Osteocyte (in vitro differentiated cells): ENCODE results near the gene CCDC60. TPM values are rescaled to one million over a fixed set of nuclear protein-coding genes. Genes with fewer than 3 reads are reported as not detected.

Experiments used
- DNase-seq: peaks from one replicate; pipeline ENCODE4 v3.0.0; 2021; ENCODE audit warnings: mixed read lengths; ENCODE audit not compliant: unreplicated experiment; ENCODE audit errors: extremely low spot score
- H3K27ac Mint-ChIP-seq: one replicate; pipeline ENCODE4 v1.8.0; 2021; ENCODE audit warnings: mild to moderate bottlenecking, mixed read lengths; ENCODE audit not compliant: unreplicated experiment
- H3K27me3 Mint-ChIP-seq: one replicate; pipeline ENCODE4 v1.8.0; 2021; ENCODE audit warnings: mixed read lengths; ENCODE audit not compliant: unreplicated experiment
- H3K36me3 Mint-ChIP-seq: one replicate; pipeline ENCODE4 v1.8.0; 2021; ENCODE audit warnings: mixed read lengths; ENCODE audit not compliant: unreplicated experiment
- H3K4me1 Mint-ChIP-seq: one replicate; pipeline ENCODE4 v1.8.0; 2021; ENCODE audit warnings: mixed read lengths; ENCODE audit not compliant: unreplicated experiment
- H3K4me3 Mint-ChIP-seq: one replicate; pipeline ENCODE4 v1.8.0; 2021; ENCODE audit warnings: mild to moderate bottlenecking, moderate library complexity, mixed read lengths; ENCODE audit not compliant: unreplicated experiment
- H3K9me3 Mint-ChIP-seq: one replicate; pipeline ENCODE4 v1.8.0; 2021; ENCODE audit warnings: mixed read lengths; ENCODE audit not compliant: unreplicated experiment
- CTCF ChIP-seq: fragments of 200-600 bp; sonication (generic); IDR thresholded peaks from 2 replicates; pipeline ENCODE4 v1.5.0; 2021; ENCODE audit warnings: antibody characterized with exemption, mild to moderate bottlenecking, moderate library complexity
- total RNA-seq: library from RNA; stranded (reverse); gene quantifications from 2 replicates; pipeline ENCODE4 v1.2.1, GENCODE V29; 2021

CCDC60 gene
- total RNA-seq, 1 donor from 2014 or later, result not detected

DNA sequence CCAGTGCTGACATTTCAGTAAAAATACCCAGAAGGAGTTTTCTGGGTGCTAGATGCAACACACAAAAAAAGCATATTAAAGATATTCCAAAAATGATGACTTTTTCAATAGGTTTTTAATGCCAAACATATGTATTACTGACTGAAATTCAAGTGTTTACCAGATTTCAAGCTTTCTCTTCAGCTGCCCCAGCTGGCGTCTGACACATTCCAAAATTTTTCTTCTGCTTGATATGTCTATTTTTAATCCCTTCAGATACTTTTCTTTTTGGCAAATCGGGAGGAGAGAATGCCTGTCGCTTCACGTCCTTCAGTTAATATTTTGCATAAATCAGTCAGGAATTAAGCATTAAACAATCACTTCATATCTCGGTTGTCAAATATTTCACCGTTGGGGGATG lies 7.1 kb upstream of the CCDC60 start:
- Mint-ChIP-seq H3K4me3 (no peak overlapping the region), H3K27me3 (no peaks in the 10 kb centered on the region), H3K27ac (no peak overlapping the region), H3K36me3 (no peaks in the 10 kb centered on the region), H3K4me1 (no peaks in the 10 kb centered on the region), H3K9me3 (peaks cover 35% of the 10 kb centered on the region)
- no peak for DNase-seq
- no peak for TF ChIP-seq CTCF

DNA sequence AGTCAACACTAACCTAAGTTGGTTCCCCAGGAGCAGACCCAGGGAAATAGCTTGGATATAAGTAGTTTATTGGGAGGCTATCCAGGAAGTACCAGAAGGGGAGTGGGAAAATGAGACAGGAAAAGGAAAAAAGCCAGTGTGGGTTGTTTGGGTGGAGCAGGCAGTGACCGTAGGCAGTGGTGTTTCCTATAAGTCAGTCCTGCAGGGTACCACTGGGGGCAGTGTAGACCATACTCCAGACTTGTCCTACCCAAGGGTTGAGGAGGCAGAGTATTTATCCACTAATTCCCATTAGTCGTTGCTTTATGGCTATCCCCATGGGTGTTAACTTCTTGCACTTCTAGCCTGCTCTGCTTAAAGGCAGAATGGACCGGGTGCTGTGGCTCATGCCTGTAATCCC lies 6.4 kb upstream of the CCDC60 start:
- H3K4me3 Mint-ChIP-seq, result no peak overlapping the region
- H3K36me3 Mint-ChIP-seq, result no peaks in the 10 kb centered on the region
- TF ChIP-seq CTCF, result no peak
- H3K27ac Mint-ChIP-seq, result no peak overlapping the region
- H3K4me1 Mint-ChIP-seq, result no peaks in the 10 kb centered on the region
- DNase-seq, result no peak
- peaks cover 32% of the 10 kb centered on the region for H3K9me3 Mint-ChIP-seq
- H3K27me3 Mint-ChIP-seq, result no peaks in the 10 kb centered on the region

- TF ChIP-seq CTCF, result no peak
- Mint-ChIP-seq H3K4me3 (no peak overlapping the region), H3K4me1 (no peaks in the 10 kb centered on the region), H3K9me3 (peaks cover 13% of the 10 kb centered on the region), H3K36me3 (no peaks in the 10 kb centered on the region), H3K27ac (no peak overlapping the region), H3K27me3 (no peaks in the 10 kb centered on the region)
- no peak for DNase-seq
Measured at GRCh38 chr12:119338593-119339363, 4.2 kb downstream of the CCDC60 start.

- no peaks in the 10 kb centered on the region for H3K36me3 Mint-ChIP-seq
- no peak for TF ChIP-seq CTCF
- H3K27me3 Mint-ChIP-seq, result no peaks in the 10 kb centered on the region
- DNase-seq, result no peak
- H3K4me3 Mint-ChIP-seq, result no peak overlapping the region
- H3K27ac Mint-ChIP-seq, result no peak overlapping the region
- peaks cover 17% of the 10 kb centered on the region for H3K9me3 Mint-ChIP-seq
- H3K4me1 Mint-ChIP-seq, result no peaks in the 10 kb centered on the region
Measured at GRCh38 chr12:119340578-119340977, 6.0 kb downstream of the CCDC60 start.

DNA sequence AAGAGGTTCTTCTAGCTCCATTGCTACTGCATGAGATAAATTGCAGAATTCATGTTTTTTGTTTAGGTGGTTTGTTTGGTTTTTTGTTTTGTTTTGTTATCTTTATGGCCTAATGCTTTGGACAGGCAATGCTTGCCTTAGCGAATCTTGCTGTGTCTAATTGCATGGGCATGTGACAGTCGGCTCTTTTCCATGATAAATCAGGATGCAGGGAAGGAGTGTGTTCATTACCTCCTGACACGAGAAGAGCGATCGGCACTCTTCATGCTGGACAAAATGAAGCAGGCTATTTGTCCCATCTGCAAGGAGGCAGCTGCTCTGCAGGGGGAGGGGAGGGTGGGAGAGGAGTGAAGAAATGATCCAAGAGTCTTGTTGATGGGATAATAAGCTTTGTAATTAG lies 6.5 kb downstream of the CCDC60 start:
- Mint-ChIP-seq H3K27me3 (no peaks in the 10 kb centered on the region), H3K27ac (no peak overlapping the region), H3K4me3 (no peak overlapping the region), H3K4me1 (no peaks in the 10 kb centered on the region), H3K9me3 (peaks cover 17% of the 10 kb centered on the region), H3K36me3 (no peaks in the 10 kb centered on the region)
- no peak for TF ChIP-seq CTCF
- no peak for DNase-seq
